ENCODE results near the gene TRPM2.

The TRPM2 gene

GRCh38 chr21:44353191-44353970, at the start of gene TRPM2:
TSS of gene TRPM2 (plus strand) at chr21:44353621. CDS start at chr21:44353701, 80 bp downstream.
- peak; percentile 36 to 55 for ATAC-seq

GRCh38 chr21:44304011-44304616, 49.3 kb upstream of the TRPM2 start:
- no peak for ATAC-seq

- peak; percentile 35 to 68 for ATAC-seq
Measured at GRCh38 chr21:44304877-44305293, 48.5 kb upstream of the TRPM2 start.

GRCh38 chr21:44305691-44306090, 47.7 kb upstream of the TRPM2 start:
- ATAC-seq, result no peak

GRCh38 chr21:44306936-44307704, 46.3 kb upstream of the TRPM2 start:
- ATAC-seq, result no peak

GRCh38 chr21:44310628-44311507, 42.6 kb upstream of the TRPM2 start:
- ATAC-seq, result no peak

- ATAC-seq, result no peak
Measured at GRCh38 chr21:44312089-44312488, 41.3 kb upstream of the TRPM2 start.

GRCh38 chr21:44312716-44313115, 40.7 kb upstream of the TRPM2 start:
- no peak for ATAC-seq

- ATAC-seq, result no peak
Measured at GRCh38 chr21:44313451-44313850, 40.0 kb upstream of the TRPM2 start.

GRCh38 chr21:44314128-44314527, 39.3 kb upstream of the TRPM2 start:
- no peak for ATAC-seq

- ATAC-seq, result no peak
Measured at GRCh38 chr21:44314561-44314960, 38.9 kb upstream of the TRPM2 start.

GRCh38 chr21:44315691-44316203, 37.7 kb upstream of the TRPM2 start:
- no peak for ATAC-seq

- no peak for ATAC-seq
Measured at GRCh38 chr21:44316277-44316900, 37.0 kb upstream of the TRPM2 start.

GRCh38 chr21:44317241-44317782, 36.1 kb upstream of the TRPM2 start:
- no peak for ATAC-seq

GRCh38 chr21:44317871-44318270, 35.5 kb upstream of the TRPM2 start:
- no peak for ATAC-seq

- no peak for ATAC-seq
Measured at GRCh38 chr21:44318489-44319285, 34.7 kb upstream of the TRPM2 start.

GRCh38 chr21:44319407-44320065, 33.9 kb upstream of the TRPM2 start:
- ATAC-seq, result no peak

- no peak for ATAC-seq
Measured at GRCh38 chr21:44320847-44321246, 32.6 kb upstream of the TRPM2 start.

GRCh38 chr21:44321846-44322450, 31.5 kb upstream of the TRPM2 start:
- ATAC-seq, result no peak
